Stomach (tissue), 9 donors: ENCODE measurements around the gene EHBP1L1. TPM values are rescaled to one million over a fixed set of nuclear protein-coding genes. Genes with fewer than 3 reads are reported as not detected.

Experiments used
- DNase-seq, 2 donors: peaks; one replicate each; pipeline versions ENCODE4 v3.0.0 to v3.0.0-alpha.2; 2013 to 2019
- H3K27ac ChIP-seq, 5 donors: fragments of 200-600 bp in 4 of 5; sonication (generic) in 4 of 5; one replicate each; pipeline ENCODE4 v1.5.1; 2013 to 2019; ENCODE audit warnings: mild to moderate bottlenecking in 1 of 5, moderate library complexity in 1 of 5
- H3K27me3 ChIP-seq, 3 donors: fragments of 200-600 bp; sonication (generic); one replicate each; pipeline ENCODE4 v1.5.1; 2017 to 2019; ENCODE audit warnings: mixed run types in 1 of 3
- H3K36me3 ChIP-seq, 4 donors: fragments of 200-600 bp; sonication (generic); 1 replicate in 3 of 4; 2 replicates in 1 of 4; pipeline ENCODE4 v1.5.1; 2016 to 2019
- H3K4me1 ChIP-seq, 4 donors: fragments of 200-600 bp; sonication (generic); one replicate each; pipeline ENCODE4 v1.5.1; 2016 to 2019
- H3K4me3 ChIP-seq, 4 donors: fragments of 200-600 bp; sonication (generic) in 3 of 4; one replicate each; pipeline ENCODE4 v1.5.1; 2016 to 2019; ENCODE audit warnings: mild to moderate bottlenecking in 1 of 4
- H3K9me3 ChIP-seq, 4 donors: fragments of 200-600 bp; sonication (generic); one replicate each; pipeline ENCODE4 v1.5.1; 2016 to 2019
- CTCF ChIP-seq, 7 experiments: fragments of 450-650 bp in 4 of 7; fragments of 200-600 bp in 3 of 7; sonication (generic) in 3 of 7; IDR thresholded peaks; one replicate each; pipeline ENCODE4 v1.5.1; 2016 to 2019; ENCODE audit warnings: antibody characterized with exemption in 7 of 7, control low read depth in 2 of 7, mild to moderate bottlenecking in 1 of 7
- EP300 ChIP-seq: sonication (generic); formaldehyde crosslinking; IDR thresholded peaks from one replicate; pipeline ENCODE4 v1.6.1; 2017; ENCODE audit warnings: antibody characterized with exemption
- POLR2A ChIP-seq, 4 donors: fragments of 450-650 bp; IDR thresholded peaks; one replicate each; pipeline ENCODE4 v1.6.1; 2016; ENCODE audit warnings: antibody characterized with exemption in 4 of 4, control low read depth in 2 of 4, mild to moderate bottlenecking in 1 of 4, moderate library complexity in 1 of 4
- POLR2AphosphoS5 ChIP-seq, 3 donors: sonication (generic); formaldehyde crosslinking; IDR thresholded peaks; one replicate each; pipeline ENCODE4 v1.6.1; 2016; ENCODE audit warnings: antibody characterized with exemption in 3 of 3
- WGBS, 5 donors: extraction: QIAGEN DNeasy Blood & Tissue Kit in 3 of 5; methylation state at CpG; one replicate each; pipeline versions ENCODE4 v1.1.5 to v1.1.7; 2013 to 2018; 5-methylcytosine and 5-hydroxymethylcytosine counted together
- intact Hi-C: fragments of 100-400 bp; cut with DNase I; formaldehyde crosslinking; loops from one replicate; pipeline ENCODE4 v1.15.1; 2023; ENCODE audit warnings: low total_unique reads
- polyA plus RNA-seq, 3 donors: library from polyadenylated mRNA; stranded (reverse); fragments of 200-250 nt; gene quantifications; one replicate each; pipeline ENCODE4 v1.2.3, GENCODE V29; 2013
- small RNA-seq, 4 donors: library from RNA; depleted of rRNA; stranded (forward); fragments of <200 nt; gene quantifications; one replicate each; pipeline ENCODE3, GENCODE V24; 2016
- total RNA-seq, 5 donors: library from RNA; depleted of rRNA; stranded (reverse); fragments of >200 nt; gene quantifications; one replicate each; pipeline versions ENCODE4 v1.1.0 to v1.2.3, GENCODE V29; 2014 to 2016
- donor health status: healthy with polysubstance abuse.
- donor health status: Bipolar disorder and iron deficiency.
- donor health status: healthy.

EHBP1L1 gene
- total and polyA plus RNA-seq, 8 donors: 28.0 to 200 (median 89.4) TPM

- TF ChIP-seq POLR2A (IDR thresholded peaks at IDR 0.05) (no peak), POLR2AphosphoS5 (IDR thresholded peaks at IDR 0.05) (no peak), CTCF (IDR thresholded peaks at IDR 0.05) (no peak), EP300 (no peak)
- Histone ChIP-seq H3K4me3 (peak overlapping the region; percentile 16 to 88 (median 36)), H3K27me3 (no peaks in the 10 kb centered on the region), H3K9me3 (no peaks in the 10 kb centered on the region), H3K27ac (peak overlapping the region; percentile 74 to 95 (median 89)), H3K36me3 (peaks cover 14 to 58% (median 54%) of the 10 kb centered on the region in 4 donors), H3K4me1 (peaks cover 36 to 79% (median 52%) of the 10 kb centered on the region in 4 donors)
- DNase-seq: peak; percentile 59 to 66
- intact Hi-C loops: no loop called here
- 77 to 82% (median 78%) methylated on average over 11 to 35 of the region's 35 CpGs for WGBS, 5 donors
Measured at GRCh38 chr11:65640483-65641296, 64.8 kb downstream of the EHBP1L1 start.

GRCh38 chr11:65641297-65642013, 65.6 kb downstream of the EHBP1L1 start:
- H3K4me3 ChIP-seq: peak overlapping the region; percentile 8 to 88 (median 36)
- WGBS, 5 donors: 69 to 90% (median 72%) methylated on average over 9 to 16 of the region's 16 CpGs
- TF ChIP-seq EP300: no peak
- TF ChIP-seq CTCF (IDR thresholded peaks at IDR 0.05): no peak
- no peak for TF ChIP-seq POLR2A (IDR thresholded peaks at IDR 0.05)
- TF ChIP-seq POLR2AphosphoS5 (IDR thresholded peaks at IDR 0.05): no peak
- no peaks in the 10 kb centered on the region for H3K27me3 ChIP-seq
- peaks cover 36 to 74% (median 53%) of the 10 kb centered on the region in 4 donors for H3K4me1 ChIP-seq
- no peaks in the 10 kb centered on the region for H3K9me3 ChIP-seq
- intact Hi-C loops: no loop called here
- H3K36me3 ChIP-seq: peaks cover 7 to 58% (median 54%) of the 10 kb centered on the region in 4 donors
- no peak for DNase-seq
- H3K27ac ChIP-seq: peak overlapping the region in 4 of 5 donors; percentile 85 to 95 (median 90)

Small RNA genes within 50 kb of the gene (small RNA-seq; reads per million reads assigned to genes)
- gene AP001362.1 (0 reads per million in 4 donors), gene MIR4690 (0 to 0.45 (median 0) reads per million in 4 donors)

Other genes starting within 250 kb of the EHBP1L1 start
- 10 to 100 TPM; 14.7 to 92.8 (median 35.1) TPM for gene DPF2, start 242.2 kb upstream of the EHBP1L1 start, total RNA-seq
- 10 to 100 TPM; 14.9 to 22.6 (median 19.6) TPM for gene DPF2, start 242.2 kb upstream of the EHBP1L1 start, polyA plus RNA-seq
- 1 to 10 TPM in 1 of 5 donors, not detected in 4; 4.5 TPM for gene TIGD3, start 221.3 kb upstream of the EHBP1L1 start, total RNA-seq
- under 1 TPM in 2 of 3 donors, not detected in 1; 0.25 to 0.44 TPM for gene TIGD3, start 221.3 kb upstream of the EHBP1L1 start, polyA plus RNA-seq
- 100 to 1,000 TPM in 1 of 5 donors, 1 to 10 TPM in 4; 1.2 to 101 (median 2.4) TPM for gene SLC25A45, start 193.4 kb upstream of the EHBP1L1 start, total RNA-seq
- gene SLC25A45, start 193.4 kb upstream of the EHBP1L1 start, polyA plus RNA-seq: 1 to 10 TPM; 1.9 to 3.8 (median 3.1) TPM
- 100 to 1,000 TPM in 3 of 5 donors, 10 to 100 TPM in 1, 1 to 10 TPM in 1; 9.3 to 340 (median 114) TPM for gene FRMD8, start 189.4 kb upstream of the EHBP1L1 start, total RNA-seq
- gene FRMD8, start 189.4 kb upstream of the EHBP1L1 start, polyA plus RNA-seq: 10 to 100 TPM; 11.8 to 16.3 (median 13.6) TPM
- gene NEAT1, start 153.3 kb upstream of the EHBP1L1 start, total RNA-seq: 1,000 to 10,000 TPM in 2 of 5 donors, 100 to 1,000 TPM in 3; 253 to 2,124 (median 789) TPM
- gene NEAT1, start 153.3 kb upstream of the EHBP1L1 start, polyA plus RNA-seq: 1,000 to 10,000 TPM in 1 of 3 donors, 100 to 1,000 TPM in 2; 131 to 1,368 (median 157) TPM
- over 10,000 TPM; 11,517 to 39,496 (median 13,707) TPM for gene MALAT1, start 77.0 kb upstream of the EHBP1L1 start, total RNA-seq
- gene MALAT1, start 77.0 kb upstream of the EHBP1L1 start, polyA plus RNA-seq: 100 to 1,000 TPM; 124 to 296 (median 126) TPM
- gene SCYL1, start 51.0 kb upstream of the EHBP1L1 start, total RNA-seq: 10 to 100 TPM in 4 of 5 donors, 1 to 10 TPM in 1; 3.5 to 89.0 (median 65.2) TPM
- 10 to 100 TPM; 65.8 to 94.8 (median 86.1) TPM for gene SCYL1, start 51.0 kb upstream of the EHBP1L1 start, polyA plus RNA-seq
- 100 to 1,000 TPM in 4 of 5 donors, 10 to 100 TPM in 1; 35.1 to 452 (median 117) TPM for gene LTBP3, start 17.7 kb upstream of the EHBP1L1 start, total RNA-seq
- gene LTBP3, start 17.7 kb upstream of the EHBP1L1 start, polyA plus RNA-seq: 10 to 100 TPM; 26.9 to 58.2 (median 28.7) TPM
- gene ZNRD2, start 5.6 kb upstream of the EHBP1L1 start, total RNA-seq: 10 to 100 TPM; 17.7 to 99.1 (median 51.9) TPM
- 10 to 100 TPM; 49.6 to 56.6 (median 51.8) TPM for gene ZNRD2, start 5.6 kb upstream of the EHBP1L1 start, polyA plus RNA-seq
- 10 to 100 TPM in 4 of 5 donors, 1 to 10 TPM in 1; 3.9 to 57.8 (median 48.1) TPM for gene FAM89B, start 3.5 kb upstream of the EHBP1L1 start, total RNA-seq
- gene FAM89B, start 3.5 kb upstream of the EHBP1L1 start, polyA plus RNA-seq: 10 to 100 TPM; 63.4 to 68.2 (median 65.1) TPM
- 1 to 10 TPM in 1 of 5 donors, under 1 TPM in 1, not detected in 3; 0.58 to 2.6 TPM for gene KCNK7, start 19.7 kb downstream of the EHBP1L1 start, total RNA-seq
- 1 to 10 TPM in 2 of 3 donors, not detected in 1; 3.5 to 5.8 TPM for gene KCNK7, start 19.7 kb downstream of the EHBP1L1 start, polyA plus RNA-seq
- 100 to 1,000 TPM in 1 of 5 donors, 10 to 100 TPM in 4; 37.6 to 118 (median 63.6) TPM for gene MAP3K11, start 38.2 kb downstream of the EHBP1L1 start, total RNA-seq
- 10 to 100 TPM; 31.0 to 62.9 (median 44.8) TPM for gene MAP3K11, start 38.2 kb downstream of the EHBP1L1 start, polyA plus RNA-seq
- gene PCNX3, start 39.7 kb downstream of the EHBP1L1 start, total RNA-seq: 10 to 100 TPM in 4 of 5 donors, 1 to 10 TPM in 1; 9.7 to 76.2 (median 40.3) TPM
- gene PCNX3, start 39.7 kb downstream of the EHBP1L1 start, polyA plus RNA-seq: 10 to 100 TPM in 1 of 3 donors, 1 to 10 TPM in 2; 4.6 to 11.0 (median 6.8) TPM
- gene SIPA1, start 62.0 kb downstream of the EHBP1L1 start, total RNA-seq: 10 to 100 TPM; 13.2 to 47.5 (median 33.8) TPM
- 10 to 100 TPM; 59.9 to 80.4 (median 67.6) TPM for gene SIPA1, start 62.0 kb downstream of the EHBP1L1 start, polyA plus RNA-seq
- 10 to 100 TPM; 27.4 to 68.8 (median 54.0) TPM for gene RELA, start 86.9 kb downstream of the EHBP1L1 start, total RNA-seq
- 10 to 100 TPM; 37.9 to 56.8 (median 39.2) TPM for gene RELA, start 86.9 kb downstream of the EHBP1L1 start, polyA plus RNA-seq
- gene KAT5, start 136.2 kb downstream of the EHBP1L1 start, total RNA-seq: 10 to 100 TPM; 13.3 to 99.1 (median 58.7) TPM
- gene KAT5, start 136.2 kb downstream of the EHBP1L1 start, polyA plus RNA-seq: 10 to 100 TPM; 51.5 to 76.8 (median 53.5) TPM
- 100 to 1,000 TPM in 1 of 5 donors, 10 to 100 TPM in 4; 14.1 to 171 (median 49.0) TPM for gene RNASEH2C, start 144.7 kb downstream of the EHBP1L1 start, total RNA-seq
- 10 to 100 TPM; 69.2 to 86.4 (median 83.9) TPM for gene RNASEH2C, start 144.7 kb downstream of the EHBP1L1 start, polyA plus RNA-seq
- gene AP5B1, start 204.9 kb downstream of the EHBP1L1 start, total RNA-seq: 10 to 100 TPM in 4 of 5 donors, 1 to 10 TPM in 1; 7.3 to 44.9 (median 19.6) TPM
- 1 to 10 TPM; 3.6 to 5.1 (median 3.7) TPM for gene AP5B1, start 204.9 kb downstream of the EHBP1L1 start, polyA plus RNA-seq
- gene OVOL1, start 211.0 kb downstream of the EHBP1L1 start, total RNA-seq: 100 to 1,000 TPM in 1 of 5 donors, 10 to 100 TPM in 1, 1 to 10 TPM in 2, not detected in 1; 1.2 to 120 (median 9.9) TPM
- 1 to 10 TPM in 2 of 3 donors, under 1 TPM in 1; 0.92 to 7.8 (median 1.3) TPM for gene OVOL1, start 211.0 kb downstream of the EHBP1L1 start, polyA plus RNA-seq